Naive thymus-derived CD4-positive, alpha-beta T cell (primary cell): ENCODE measurements around the gene SEC24C. TPM values are rescaled to one million over a fixed set of nuclear protein-coding genes. Genes with fewer than 3 reads are reported as not detected.

Experiments used
- ATAC-seq: fragments of 150-1000 bp; cut with Tn5 transposase; 2 replicates; pipeline ENCODE4 v1.10.0; 2021; ENCODE audit warnings: mild to moderate bottlenecking, moderate library complexity
- CTCF ChIA-PET: fragments of 350-600 bp; sonication (Branson Sonifier 250); formaldehyde crosslinking; loops from one replicate; lab custom pipeline; 2021; ENCODE audit warnings: antibody characterized with exemption; lab: Charles Lee
- POLR2A ChIA-PET: fragments of 350-600 bp; sonication (Branson Sonifier 250); formaldehyde crosslinking; loops from one replicate; lab custom pipeline; 2021; ENCODE audit warnings: antibody characterized with exemption, inconsistent platforms; lab: Charles Lee
- DNase-seq, 9 donors: peaks; one replicate each; pipeline versions ENCODE4 v3.0.0 to v3.0.0-alpha.2; 2020 to 2022; ENCODE audit warnings: mixed read lengths in 1 of 9
- H3K27ac ChIP-seq: one replicate; pipeline ENCODE4 v1.7.0; 2013; ENCODE audit warnings: mild to moderate bottlenecking, low read depth, low read length, moderate library complexity
- H3K27me3 ChIP-seq, 2 donors: one replicate each; pipeline ENCODE4 v1.7.0; 2013; ENCODE audit warnings: low read length in 2 of 2, mild to moderate bottlenecking in 2 of 2, moderate library complexity in 2 of 2; ENCODE audit not compliant: control insufficient read depth in 2 of 2, insufficient read depth in 2 of 2
- H3K36me3 ChIP-seq, 3 experiments: 1 replicate in 2 of 3; 2 replicates in 1 of 3; pipeline ENCODE4 v1.7.0; 2013; ENCODE audit warnings: low read length in 3 of 3, mild to moderate bottlenecking in 3 of 3, moderate library complexity in 1 of 3; ENCODE audit not compliant: insufficient read depth in 3 of 3, control insufficient read depth in 2 of 3
- H3K4me1 ChIP-seq, 2 donors: one replicate each; pipeline ENCODE4 v1.7.0; 2013; ENCODE audit warnings: low read length in 2 of 2, mild to moderate bottlenecking in 2 of 2, moderate library complexity in 1 of 2; ENCODE audit not compliant: control insufficient read depth in 2 of 2, insufficient read depth in 2 of 2
- H3K4me3 ChIP-seq: 2 replicates; pipeline ENCODE4 v1.7.0; 2013; ENCODE audit warnings: mild to moderate bottlenecking, low read length
- H3K9me3 ChIP-seq, 3 experiments: 1 replicate in 2 of 3; 2 replicates in 1 of 3; pipeline ENCODE4 v1.7.0; 2013; ENCODE audit warnings: low read length in 3 of 3; ENCODE audit not compliant: control insufficient read depth in 2 of 3
- H3K27ac Mint-ChIP-seq, 9 donors: one replicate each; pipeline ENCODE4 v1.8.0; 2020 to 2022; ENCODE audit warnings: mixed read lengths in 9 of 9, mild to moderate bottlenecking in 8 of 9, moderate library complexity in 5 of 9, inconsistent platforms in 2 of 9
- H3K27me3 Mint-ChIP-seq, 5 donors: one replicate each; pipeline ENCODE4 v1.8.0; 2021 to 2022; ENCODE audit warnings: mixed read lengths in 5 of 5, mild to moderate bottlenecking in 1 of 5
- H3K36me3 Mint-ChIP-seq, 5 donors: one replicate each; pipeline ENCODE4 v1.8.0; 2020 to 2022; ENCODE audit warnings: mixed read lengths in 5 of 5, mild to moderate bottlenecking in 3 of 5, inconsistent platforms in 1 of 5
- H3K4me1 Mint-ChIP-seq, 7 donors: one replicate each; pipeline ENCODE4 v1.8.0; 2020 to 2022; ENCODE audit warnings: mixed read lengths in 7 of 7, mild to moderate bottlenecking in 3 of 7, inconsistent platforms in 1 of 7
- H3K4me3 Mint-ChIP-seq, 10 donors: one replicate each; pipeline ENCODE4 v1.8.0; 2020 to 2022; ENCODE audit warnings: mild to moderate bottlenecking in 10 of 10, mixed read lengths in 10 of 10, moderate library complexity in 6 of 10, inconsistent platforms in 2 of 10
- H3K9me3 Mint-ChIP-seq, 11 donors: one replicate each; pipeline ENCODE4 v1.8.0; 2020 to 2022; ENCODE audit warnings: mixed read lengths in 11 of 11, mild to moderate bottlenecking in 4 of 11, inconsistent platforms in 1 of 11, moderate library complexity in 1 of 11
- intact Hi-C, 2 donors: fragments of 100-400 bp; cut with micrococcal nuclease; formaldehyde crosslinking; loops; one replicate each; pipeline ENCODE4 v1.15.1; 2023
- polyA plus RNA-seq, 2 donors: library from polyadenylated mRNA; unstranded; fragments of 300-500 nt; fragmentation: Illumina TruSeq; gene quantifications; one replicate each; pipeline ENCODE4 v1.2.3, GENCODE V29; 2021
- total RNA-seq, 6 experiments: library from RNA in 5 of 6; stranded (reverse) in 5 of 6; gene quantifications; 1 replicate in 5 of 6; 2 replicates in 1 of 6; pipeline ENCODE4 v1.2.3 and lab custom pipeline; 2021 to 2026

The SEC24C gene
- total and polyA plus RNA-seq, 7 experiments from 2014 or later: 23.3 to 122 (median 82.2) TPM

DNA sequence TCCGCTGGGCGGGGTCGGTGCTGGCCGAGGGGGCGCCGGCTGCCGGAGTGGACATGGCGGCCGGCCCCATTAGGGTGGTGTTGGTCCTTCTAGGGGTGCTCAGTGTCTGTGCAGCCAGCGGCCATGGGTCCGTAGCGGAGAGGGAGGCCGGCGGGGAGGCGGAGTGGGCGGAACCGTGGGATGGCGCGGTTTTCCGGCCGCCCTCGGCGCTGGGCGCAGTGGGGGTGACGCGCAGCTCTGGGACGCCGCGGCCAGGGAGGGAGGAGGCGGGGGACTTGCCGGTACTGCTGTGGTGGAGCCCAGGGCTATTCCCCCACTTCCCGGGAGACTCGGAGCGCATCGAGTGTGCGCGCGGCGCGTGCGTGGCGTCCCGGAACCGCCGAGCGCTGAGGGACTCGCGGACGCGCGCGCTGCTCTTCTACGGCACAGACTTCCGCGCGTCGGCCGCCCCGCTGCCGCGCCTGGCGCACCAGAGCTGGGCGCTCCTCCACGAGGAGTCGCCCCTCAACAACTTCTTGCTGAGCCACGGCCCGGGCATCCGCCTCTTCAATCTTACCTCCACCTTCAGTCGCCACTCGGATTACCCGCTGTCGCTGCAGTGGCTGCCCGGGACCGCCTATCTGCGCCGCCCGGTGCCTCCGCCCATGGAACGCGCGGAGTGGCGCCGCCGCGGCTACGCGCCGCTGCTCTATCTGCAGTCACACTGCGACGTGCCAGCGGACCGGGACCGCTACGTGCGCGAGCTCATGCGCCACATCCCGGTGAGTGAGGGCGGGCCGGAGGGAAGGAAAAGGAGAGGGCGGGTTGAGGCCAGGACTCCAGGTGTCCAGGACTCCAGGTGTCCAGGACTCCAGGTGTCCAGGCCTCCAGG is 28.3 kb downstream of the SEC24C start:
- Histone ChIP-seq H3K36me3 (peaks cover 0 to 33% (median 24%) of the 10 kb centered on the region in 3 experiments), H3K27me3 (no peaks in the 10 kb centered on the region), H3K27ac (peak overlapping the region; percentile 85), H3K4me1 (peaks cover 27 to 30% of the 10 kb centered on the region in 2 donors), H3K4me3 (peak overlapping the region; percentile 69), H3K9me3 (no peaks in the 10 kb centered on the region)
- peaks cover 5 to 63% (median 12%) of the 10 kb centered on the region in 5 donors for H3K36me3 Mint-ChIP-seq
- H3K9me3 Mint-ChIP-seq: peaks cover 0 to 1% (median 0%) of the 10 kb centered on the region in 11 donors
- ChIA-PET CTCF (interaction anchor here (0.6 to 2.3 kb wide), 9 partner anchors 9 to 306 kb away, joined by 3 to 14 read pairs (median 6); partner anchors contain the start of genes CHCHD1 and ZSWIM8), POLR2A (interaction anchor here (0.6 to 9.3 kb wide), 24 partner anchors 9 to 1339 kb away, joined by 3 to 185 read pairs (median 5); partner anchors contain the start of genes ANXA7, CHCHD1, MRPS16 and PPP3CB)
- DNase-seq (peak; percentile 75 to 90 (median 83)), ATAC-seq (peak; percentile 80)
- H3K4me3 Mint-ChIP-seq: peak overlapping the region; percentile 87 to 97 (median 95)
- peaks cover 34 to 73% (median 64%) of the 10 kb centered on the region in 7 donors for H3K4me1 Mint-ChIP-seq
- intact Hi-C loops: loop anchor here (1.0 to 10.0 kb wide), 12 partner anchors 9 to 1460 kb away; partner anchors contain the start of genes NDST2 (in 2 of the 2), SEC24C (in 2 of the 2), ZSWIM8 (in 2 of the 2) and ANXA7 (in 1 of the 2)
- H3K27me3 Mint-ChIP-seq: no peaks in the 10 kb centered on the region
- peak overlapping the region; percentile 89 to 97 (median 94) for H3K27ac Mint-ChIP-seq

DNA sequence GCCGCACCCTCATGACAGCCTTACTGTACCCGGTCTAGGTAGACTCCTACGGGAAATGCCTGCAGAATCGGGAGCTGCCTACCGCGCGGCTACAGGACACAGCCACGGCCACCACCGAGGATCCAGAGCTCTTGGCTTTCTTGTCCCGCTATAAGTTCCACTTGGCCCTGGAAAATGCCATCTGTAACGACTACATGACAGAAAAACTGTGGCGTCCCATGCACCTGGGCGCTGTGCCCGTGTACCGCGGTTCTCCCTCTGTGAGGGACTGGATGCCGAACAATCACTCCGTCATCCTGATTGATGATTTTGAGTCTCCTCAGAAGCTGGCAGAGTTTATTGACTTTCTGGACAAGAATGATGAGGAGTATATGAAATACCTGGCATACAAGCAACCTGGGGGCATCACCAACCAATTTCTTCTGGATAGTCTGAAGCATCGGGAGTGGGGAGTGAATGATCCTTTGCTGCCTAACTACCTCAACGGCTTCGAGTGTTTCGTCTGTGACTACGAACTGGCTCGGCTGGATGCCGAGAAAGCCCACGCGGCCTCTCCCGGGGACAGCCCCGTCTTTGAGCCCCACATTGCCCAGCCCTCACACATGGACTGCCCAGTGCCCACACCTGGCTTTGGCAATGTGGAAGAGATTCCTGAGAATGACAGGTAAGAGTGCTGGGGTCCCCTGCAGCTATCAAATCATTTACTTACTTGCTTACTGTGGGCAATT is 29.1 kb downstream of the SEC24C start:
- H3K4me3 Mint-ChIP-seq: peak overlapping the region; percentile 87 to 97 (median 95)
- H3K4me1 Mint-ChIP-seq: peaks cover 34 to 73% (median 64%) of the 10 kb centered on the region in 7 donors
- Histone ChIP-seq H3K27me3 (no peaks in the 10 kb centered on the region), H3K9me3 (no peaks in the 10 kb centered on the region), H3K4me1 (peaks cover 27 to 30% of the 10 kb centered on the region in 2 donors), H3K36me3 (peaks cover 0 to 33% (median 24%) of the 10 kb centered on the region in 3 experiments), H3K4me3 (peak overlapping the region; percentile 69), H3K27ac (peak overlapping the region; percentile 85)
- POLR2A ChIA-PET: interaction anchor here (0.6 to 9.3 kb wide), 17 partner anchors 10 to 360 kb away, joined by 3 to 185 read pairs (median 10); partner anchors contain the start of genes ANXA7, CHCHD1, PPP3CB and SEC24C
- no peaks in the 10 kb centered on the region for H3K27me3 Mint-ChIP-seq
- DNase-seq (peak in 2 of 9 donors; percentile 13 to 25), ATAC-seq (no peak)
- peaks cover 0 to 1% (median 0%) of the 10 kb centered on the region in 11 donors for H3K9me3 Mint-ChIP-seq
- peaks cover 5 to 59% (median 12%) of the 10 kb centered on the region in 5 donors for H3K36me3 Mint-ChIP-seq
- CTCF ChIA-PET: interaction anchor here (0.6 to 2.1 kb wide), 9 partner anchors 8 to 305 kb away, joined by 3 to 14 read pairs (median 6); partner anchors contain the start of gene CHCHD1
- intact Hi-C loops: loop anchor here (2.0 to 10.0 kb wide), 3 partner anchors 147 to 1459 kb away; partner anchors contain the start of gene ANXA7 (in 1 of the 2)
- H3K27ac Mint-ChIP-seq: peak overlapping the region; percentile 89 to 97 (median 94)

DNA sequence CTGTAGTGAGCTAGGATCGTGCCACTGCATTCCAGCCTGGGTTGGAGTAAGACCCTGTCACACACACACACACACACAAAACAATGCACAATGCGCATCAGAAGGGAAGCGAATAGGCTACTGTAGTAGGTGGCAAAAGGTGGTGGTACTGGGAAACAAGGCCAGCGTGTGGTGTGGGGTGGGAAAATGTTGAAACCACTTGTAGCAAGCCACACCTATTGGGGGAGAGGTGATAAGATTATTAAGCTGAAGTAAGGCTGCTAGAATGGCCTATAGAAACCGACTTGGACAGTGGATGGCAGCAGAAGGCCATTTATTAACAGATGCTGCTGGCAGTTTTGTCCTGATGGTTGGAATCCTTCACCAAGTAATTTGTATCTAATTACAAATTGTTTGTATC is 30.5 kb downstream of the SEC24C start:
- CTCF ChIA-PET: no interaction called here
- H3K4me3 Mint-ChIP-seq: peak overlapping the region; percentile 87 to 97 (median 95)
- Histone ChIP-seq H3K27ac (peak overlapping the region; percentile 55), H3K4me3 (peak overlapping the region; percentile 45), H3K9me3 (no peaks in the 10 kb centered on the region), H3K36me3 (peaks cover under 1 to 33% (median 26%) of the 10 kb centered on the region in 3 experiments), H3K27me3 (no peaks in the 10 kb centered on the region), H3K4me1 (peaks cover 16 to 19% of the 10 kb centered on the region in 2 donors)
- no peak for DNase-seq
- H3K9me3 Mint-ChIP-seq: peaks cover 0 to 1% (median 0%) of the 10 kb centered on the region in 11 donors
- peak overlapping the region in 6 of 9 donors; percentile 6 to 94 (median 74) for H3K27ac Mint-ChIP-seq
- peaks cover 26 to 61% (median 57%) of the 10 kb centered on the region in 7 donors for H3K4me1 Mint-ChIP-seq
- no peaks in the 10 kb centered on the region for H3K27me3 Mint-ChIP-seq
- intact Hi-C loops: loop anchor here (5.0 to 10.0 kb wide), 2 partner anchors 360 to 1458 kb away; partner anchors contain the start of gene ANXA7 (in 1 of the 2)
- peaks cover 4 to 52% (median 8%) of the 10 kb centered on the region in 5 donors for H3K36me3 Mint-ChIP-seq
- ATAC-seq: no peak
- POLR2A ChIA-PET: interaction anchor here (0.6 to 9.3 kb wide), 4 partner anchors 9 to 110 kb away, joined by 3 to 185 read pairs (median 31); partner anchors contain the start of genes CHCHD1 and ZSWIM8

DNA sequence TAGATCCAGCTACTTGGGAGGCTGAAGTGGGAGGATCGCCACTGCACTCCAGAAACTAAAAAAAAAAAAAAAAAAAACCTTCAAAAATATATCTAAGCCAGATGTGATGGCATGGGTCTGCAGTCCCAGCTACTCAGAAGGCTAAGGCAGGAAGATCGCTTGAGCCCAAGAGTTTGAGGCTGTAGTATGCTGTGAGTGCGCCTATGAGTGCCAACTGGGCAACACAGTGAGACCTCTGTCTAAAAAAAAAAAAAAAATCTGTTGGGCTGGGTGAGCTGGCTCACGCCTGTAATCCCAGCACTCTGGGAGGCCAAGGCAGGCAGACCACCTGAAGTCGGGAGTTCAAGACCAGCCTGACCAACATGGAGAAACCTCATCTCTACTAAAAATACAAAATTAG is 34.8 kb downstream of the SEC24C start:
- no peak for ATAC-seq
- Mint-ChIP-seq H3K4me3 (no peak overlapping the region), H3K27me3 (no peaks in the 10 kb centered on the region), H3K36me3 (peaks cover 0 to 34% (median 8%) of the 10 kb centered on the region in 5 donors), H3K4me1 (peaks cover 41 to 68% (median 65%) of the 10 kb centered on the region in 7 donors), H3K9me3 (no peaks in the 10 kb centered on the region), H3K27ac (peak overlapping the region in 1 of 9 donors; percentile 67)
- H3K36me3 ChIP-seq: peaks cover 5 to 23% (median 17%) of the 10 kb centered on the region in 3 experiments
- H3K4me1 ChIP-seq: peaks cover 30 to 32% of the 10 kb centered on the region in 2 donors
- no peak overlapping the region for H3K4me3 ChIP-seq
- intact Hi-C loops: loop anchor here in 1 of 2 donors (10.0 kb wide), 1 partner anchor 364 kb away; the partner anchor contains the start of gene ANXA7
- no peaks in the 10 kb centered on the region for H3K9me3 ChIP-seq
- H3K27ac ChIP-seq: no peak overlapping the region
- POLR2A ChIA-PET: interaction anchor here (0.6 to 13.2 kb wide), 4 partner anchors 10 to 44 kb away, joined by 4 to 150 read pairs (median 15); partner anchors contain the start of genes NDST2 and SEC24C
- CTCF ChIA-PET: interaction anchor here (0.7 to 0.8 kb wide), 2 partner anchors 101 to 211 kb away, joined by 3 read pairs; no protein-coding TSS in a partner anchor
- no peaks in the 10 kb centered on the region for H3K27me3 ChIP-seq
- no peak for DNase-seq

DNA sequence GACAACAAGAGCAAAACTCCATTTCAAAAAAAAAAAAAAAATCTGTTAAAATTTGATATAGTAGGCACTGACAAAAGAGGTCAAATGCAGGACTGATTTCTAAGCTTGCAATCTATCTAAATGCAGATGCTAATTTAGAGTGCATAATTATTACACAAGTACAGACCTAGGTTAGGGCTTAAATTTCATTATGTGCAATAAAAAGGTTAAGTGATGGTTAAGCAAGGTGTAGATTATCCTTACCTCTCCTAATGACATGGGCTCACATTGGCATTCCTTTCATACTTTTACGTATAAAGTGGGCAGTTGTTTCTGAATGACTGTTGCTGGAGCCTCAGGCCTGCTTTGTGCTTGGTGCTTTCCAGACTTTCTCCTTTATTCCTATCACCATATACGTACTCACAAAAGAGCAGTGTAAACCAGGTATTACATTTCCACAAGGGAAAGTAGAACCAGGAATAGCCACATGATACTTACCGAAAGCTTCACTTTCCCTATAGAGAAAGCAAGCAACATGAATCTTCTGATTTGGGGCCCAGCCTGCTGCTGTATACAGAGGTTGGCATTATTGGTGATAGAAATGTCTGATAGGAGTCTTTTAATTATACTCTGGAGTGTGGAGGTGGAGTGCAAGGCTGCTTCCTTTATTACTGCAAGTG is 35.5 kb downstream of the SEC24C start:
- POLR2A ChIA-PET: interaction anchor here (0.6 to 13.2 kb wide), 5 partner anchors 8 to 43 kb away, joined by 3 to 185 read pairs (median 26); partner anchors contain the start of genes NDST2 and SEC24C
- Mint-ChIP-seq H3K4me1 (peaks cover 35 to 63% (median 59%) of the 10 kb centered on the region in 7 donors), H3K36me3 (peaks cover 0 to 29% (median 7%) of the 10 kb centered on the region in 5 donors), H3K27ac (peak overlapping the region in 8 of 9 donors; percentile 5 to 98 (median 49)), H3K4me3 (peak overlapping the region; percentile 31 to 100 (median 70)), H3K9me3 (no peaks in the 10 kb centered on the region), H3K27me3 (no peaks in the 10 kb centered on the region)
- intact Hi-C loops: loop anchor here in 1 of 2 donors (5.0 to 10.0 kb wide), 2 partner anchors 152 to 365 kb away; partner anchors contain the start of gene ANXA7
- ATAC-seq (no peak), DNase-seq (no peak)
- H3K27ac ChIP-seq: peak overlapping the region; percentile 22
- peaks cover 5 to 23% (median 17%) of the 10 kb centered on the region in 3 experiments for H3K36me3 ChIP-seq
- no peaks in the 10 kb centered on the region for H3K9me3 ChIP-seq
- no peak overlapping the region for H3K4me3 ChIP-seq
- peaks cover 27 to 32% of the 10 kb centered on the region in 2 donors for H3K4me1 ChIP-seq
- CTCF ChIA-PET: interaction anchor here (0.7 to 1.2 kb wide), 3 partner anchors 11 to 210 kb away, joined by 3 read pairs; no protein-coding TSS in a partner anchor
- H3K27me3 ChIP-seq: no peaks in the 10 kb centered on the region
